ENCODE results near the gene TRAPPC6A.

TRAPPC6A gene

DNA sequence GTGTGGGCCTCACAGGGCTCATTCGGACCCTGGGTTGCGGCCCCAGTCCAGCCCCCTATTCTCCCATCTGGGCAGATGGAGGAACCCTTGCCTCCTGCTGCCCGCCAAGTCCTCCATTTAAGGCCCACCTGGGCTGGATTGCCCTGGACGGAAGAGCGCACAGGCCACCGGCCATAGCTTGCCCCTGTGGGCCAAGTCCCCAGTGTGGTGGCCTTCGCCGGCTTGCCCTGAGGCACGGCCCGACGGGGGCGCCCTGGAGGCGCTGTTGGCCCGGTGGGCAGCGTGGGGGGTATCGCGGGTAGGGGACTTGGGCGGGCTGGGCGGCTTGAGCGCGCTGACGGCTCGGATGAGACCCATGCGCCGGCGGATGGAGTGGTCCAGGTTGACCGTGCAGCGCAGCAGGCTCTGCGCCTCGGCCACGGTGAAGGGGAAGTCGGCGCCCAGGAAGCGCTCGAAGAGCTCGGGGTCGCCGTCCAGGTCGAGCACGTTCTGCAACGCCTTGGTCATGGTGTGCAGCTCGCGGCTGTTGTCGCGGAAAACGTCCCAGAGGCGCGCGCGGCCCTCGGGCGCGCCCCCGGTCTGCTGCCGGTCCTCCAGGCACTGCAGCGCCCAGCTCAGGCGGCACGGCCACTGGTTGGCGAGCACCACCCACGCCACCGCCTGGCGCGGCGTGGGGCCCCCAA is 26.1 kb downstream of the TRAPPC6A start:
- peaks cover 0 to 25% of the 10 kb centered on the region in 2 donors for H3K4me1 ChIP-seq (ENCODE audit: control insufficient read depth in 1 of 2, insufficient read depth in 2 of 2, low read length in 2 of 2)
- H3K27me3 ChIP-seq (ENCODE audit: low read depth, low read length): peaks cover 19% of the 10 kb centered on the region
- peaks cover 0 to 4% of the 10 kb centered on the region in 2 donors for H3K36me3 ChIP-seq (ENCODE audit: control insufficient read depth in 1 of 2, insufficient read depth in 2 of 2, low read length in 2 of 2)
- no peak overlapping the region for H3K27ac ChIP-seq (ENCODE audit: low read length)
- H3K9me3 ChIP-seq (ENCODE audit: control insufficient read depth in 1 of 2, low read length in 2 of 2): no peaks in the 10 kb centered on the region
- peak overlapping the region in 1 of 2 donors; percentile 46 for H3K4me3 ChIP-seq (ENCODE audit: low read depth in 1 of 2, low read length in 2 of 2)

DNA sequence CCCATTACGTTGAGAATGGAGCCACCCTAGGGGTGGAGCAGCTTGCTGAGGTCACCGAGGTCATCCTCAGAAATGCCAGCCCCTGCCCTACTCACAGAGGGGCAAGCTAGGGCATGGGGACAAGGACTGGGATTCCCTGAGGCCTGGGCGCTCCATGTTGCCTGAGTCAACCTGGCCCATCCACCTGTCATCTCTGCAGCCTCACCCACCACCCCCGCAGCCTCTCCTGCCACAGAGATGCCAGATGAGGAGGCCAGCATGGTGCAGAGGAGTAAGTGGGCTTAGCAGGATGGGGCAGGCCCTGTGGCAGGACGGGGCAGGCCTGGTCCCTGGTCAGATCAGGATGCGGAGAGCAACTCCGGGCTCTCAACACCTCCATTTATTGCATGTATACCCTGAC is 26.7 kb downstream of the TRAPPC6A start:
- H3K27me3 ChIP-seq (ENCODE audit: low read depth, low read length): peaks cover 19% of the 10 kb centered on the region
- no peak overlapping the region for H3K4me3 ChIP-seq (ENCODE audit: low read depth in 1 of 2, low read length in 2 of 2)
- peaks cover 0 to 11% of the 10 kb centered on the region in 2 donors for H3K36me3 ChIP-seq (ENCODE audit: control insufficient read depth in 1 of 2, insufficient read depth in 2 of 2, low read length in 2 of 2)
- H3K9me3 ChIP-seq (ENCODE audit: control insufficient read depth in 1 of 2, low read length in 2 of 2): no peaks in the 10 kb centered on the region
- peaks cover 0 to 25% of the 10 kb centered on the region in 2 donors for H3K4me1 ChIP-seq (ENCODE audit: control insufficient read depth in 1 of 2, insufficient read depth in 2 of 2, low read length in 2 of 2)
- H3K27ac ChIP-seq (ENCODE audit: low read length): no peak overlapping the region

- no peaks in the 10 kb centered on the region for H3K9me3 ChIP-seq (ENCODE audit: control insufficient read depth in 1 of 2, low read length in 2 of 2)
- H3K4me1 ChIP-seq (ENCODE audit: control insufficient read depth in 1 of 2, insufficient read depth in 2 of 2, low read length in 2 of 2): peaks cover 0 to 25% of the 10 kb centered on the region in 2 donors
- no peak overlapping the region for H3K27ac ChIP-seq (ENCODE audit: low read length)
- H3K4me3 ChIP-seq (ENCODE audit: low read depth in 1 of 2, low read length in 2 of 2): no peak overlapping the region
- peaks cover 19% of the 10 kb centered on the region for H3K27me3 ChIP-seq (ENCODE audit: low read depth, low read length)
- H3K36me3 ChIP-seq (ENCODE audit: control insufficient read depth in 1 of 2, insufficient read depth in 2 of 2, low read length in 2 of 2): peaks cover 0 to 16% of the 10 kb centered on the region in 2 donors
Observed at GRCh38 chr19:45150751-45151281, 27.2 kb downstream of the TRAPPC6A start.

GRCh38 chr19:45150180-45150579 is 27.9 kb downstream of the TRAPPC6A start:
- H3K9me3 ChIP-seq (ENCODE audit: control insufficient read depth in 1 of 2, low read length in 2 of 2): no peaks in the 10 kb centered on the region
- H3K4me1 ChIP-seq (ENCODE audit: control insufficient read depth in 1 of 2, insufficient read depth in 2 of 2, low read length in 2 of 2): peaks cover 0 to 25% of the 10 kb centered on the region in 2 donors
- H3K27me3 ChIP-seq (ENCODE audit: low read depth, low read length): peaks cover 19% of the 10 kb centered on the region
- no peak overlapping the region for H3K27ac ChIP-seq (ENCODE audit: low read length)
- H3K4me3 ChIP-seq (ENCODE audit: low read depth in 1 of 2, low read length in 2 of 2): no peak overlapping the region
- peaks cover 0 to 21% of the 10 kb centered on the region in 2 donors for H3K36me3 ChIP-seq (ENCODE audit: control insufficient read depth in 1 of 2, insufficient read depth in 2 of 2, low read length in 2 of 2)

DNA sequence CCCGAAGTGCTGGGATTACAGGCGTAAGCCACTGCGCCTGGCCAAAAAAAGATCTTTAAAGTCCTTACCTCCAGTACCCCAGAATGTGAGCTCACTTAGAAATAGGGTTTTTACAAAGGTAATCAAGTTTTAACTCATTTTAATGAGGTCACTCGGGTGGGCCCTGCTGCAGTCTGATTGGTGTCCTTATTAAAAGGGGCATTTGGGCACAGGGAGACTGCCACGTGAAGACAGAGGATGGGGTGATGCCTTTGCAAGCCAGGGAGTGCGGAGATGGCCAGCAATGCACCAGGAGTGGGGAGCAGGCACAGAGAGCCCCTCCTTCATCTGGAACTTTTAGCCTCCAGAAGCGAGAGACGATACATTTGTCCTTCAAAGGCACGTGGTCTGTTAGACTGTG is 28.9 kb downstream of the TRAPPC6A start:
- Histone ChIP-seq H3K4me3 (ENCODE audit: low read depth in 1 of 2, low read length in 2 of 2) (no peak overlapping the region), H3K9me3 (ENCODE audit: control insufficient read depth in 1 of 2, low read length in 2 of 2) (no peaks in the 10 kb centered on the region), H3K27me3 (ENCODE audit: low read depth, low read length) (peaks cover 19% of the 10 kb centered on the region)

GRCh38 chr19:45147835-45148676 is 30.0 kb downstream of the TRAPPC6A start:
- peaks cover 0 to 16% of the 10 kb centered on the region in 2 donors for H3K4me1 ChIP-seq (ENCODE audit: control insufficient read depth in 1 of 2, insufficient read depth in 2 of 2, low read length in 2 of 2)
- peaks cover 0 to 37% of the 10 kb centered on the region in 2 donors for H3K36me3 ChIP-seq (ENCODE audit: control insufficient read depth in 1 of 2, insufficient read depth in 2 of 2, low read length in 2 of 2)
- H3K9me3 ChIP-seq (ENCODE audit: control insufficient read depth in 1 of 2, low read length in 2 of 2): no peaks in the 10 kb centered on the region
- peaks cover 18% of the 10 kb centered on the region for H3K27me3 ChIP-seq (ENCODE audit: low read depth, low read length)
- no peak overlapping the region for H3K27ac ChIP-seq (ENCODE audit: low read length)
- no peak overlapping the region for H3K4me3 ChIP-seq (ENCODE audit: low read depth in 1 of 2, low read length in 2 of 2)

More for the DNA sequence above, 28.9 kb downstream of the TRAPPC6A start:
- Histone ChIP-seq H3K36me3 (ENCODE audit: control insufficient read depth in 1 of 2, insufficient read depth in 2 of 2, low read length in 2 of 2) (peaks cover 0 to 31% of the 10 kb centered on the region in 2 donors), H3K4me1 (ENCODE audit: control insufficient read depth in 1 of 2, insufficient read depth in 2 of 2, low read length in 2 of 2) (peaks cover 0 to 25% of the 10 kb centered on the region in 2 donors), H3K27ac (ENCODE audit: low read length) (no peak overlapping the region)

DNA sequence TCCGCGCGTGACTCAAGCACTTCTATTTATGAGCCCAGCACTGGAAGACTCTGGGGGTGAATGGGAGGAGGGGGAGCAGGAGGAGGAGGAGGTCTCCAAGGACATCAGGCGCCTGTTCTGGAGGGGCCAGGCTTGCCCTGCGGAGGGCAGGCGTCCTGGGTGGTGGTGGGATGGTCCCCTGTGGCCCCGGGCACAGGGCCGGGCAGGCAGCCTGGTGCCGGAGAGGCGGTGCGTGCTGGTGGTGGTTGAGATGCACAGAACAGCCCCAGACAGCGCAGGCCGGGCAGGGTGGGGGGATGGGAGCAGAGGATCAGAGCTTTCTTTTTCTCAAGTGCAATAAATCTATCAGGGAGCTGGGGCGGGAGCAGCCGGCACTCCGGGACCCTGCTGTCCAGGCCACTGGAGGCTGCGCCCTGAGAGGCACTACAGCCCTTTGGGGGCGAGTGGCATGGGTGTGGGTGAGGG is 31.3 kb downstream of the TRAPPC6A start:
- Histone ChIP-seq H3K27ac (ENCODE audit: low read length) (no peak overlapping the region), H3K9me3 (ENCODE audit: control insufficient read depth in 1 of 2, low read length in 2 of 2) (no peaks in the 10 kb centered on the region), H3K4me1 (ENCODE audit: control insufficient read depth in 1 of 2, insufficient read depth in 2 of 2, low read length in 2 of 2) (peaks cover 0 to 3% of the 10 kb centered on the region in 2 donors), H3K4me3 (ENCODE audit: low read depth in 1 of 2, low read length in 2 of 2) (no peak overlapping the region), H3K27me3 (ENCODE audit: low read depth, low read length) (peaks cover 9% of the 10 kb centered on the region), H3K36me3 (ENCODE audit: control insufficient read depth in 1 of 2, insufficient read depth in 2 of 2, low read length in 2 of 2) (peaks cover 4 to 50% of the 10 kb centered on the region in 2 donors)

DNA sequence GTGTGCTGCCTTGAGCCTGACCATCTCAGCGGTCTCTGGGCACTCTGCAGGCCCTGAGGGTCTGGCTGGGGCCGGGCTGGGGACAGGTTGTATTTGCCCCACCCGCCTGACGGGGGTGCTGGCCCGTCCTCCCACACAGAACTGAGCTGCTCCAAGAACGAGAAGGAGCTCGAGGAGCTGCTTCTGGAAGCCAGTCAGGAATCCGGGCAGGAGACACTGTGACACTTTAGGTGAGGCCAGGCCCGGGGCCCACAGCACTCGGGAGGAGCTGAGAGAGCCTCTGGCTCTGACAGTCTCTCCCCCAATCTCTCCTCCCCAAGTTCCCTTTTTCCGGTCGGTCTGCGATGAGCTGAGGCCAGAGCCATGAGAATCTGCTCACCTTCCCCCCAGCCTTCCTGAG is 31.8 kb downstream of the TRAPPC6A start:
- H3K36me3 ChIP-seq (ENCODE audit: control insufficient read depth in 1 of 2, insufficient read depth in 2 of 2, low read length in 2 of 2): peaks cover 4 to 56% of the 10 kb centered on the region in 2 donors
- peaks cover 4% of the 10 kb centered on the region for H3K27me3 ChIP-seq (ENCODE audit: low read depth, low read length)
- H3K27ac ChIP-seq (ENCODE audit: low read length): no peak overlapping the region
- no peaks in the 10 kb centered on the region for H3K9me3 ChIP-seq (ENCODE audit: control insufficient read depth in 1 of 2, low read length in 2 of 2)
- H3K4me3 ChIP-seq (ENCODE audit: low read depth in 1 of 2, low read length in 2 of 2): no peak overlapping the region
- no peaks in the 10 kb centered on the region for H3K4me1 ChIP-seq (ENCODE audit: control insufficient read depth in 1 of 2, insufficient read depth in 2 of 2, low read length in 2 of 2)

DNA sequence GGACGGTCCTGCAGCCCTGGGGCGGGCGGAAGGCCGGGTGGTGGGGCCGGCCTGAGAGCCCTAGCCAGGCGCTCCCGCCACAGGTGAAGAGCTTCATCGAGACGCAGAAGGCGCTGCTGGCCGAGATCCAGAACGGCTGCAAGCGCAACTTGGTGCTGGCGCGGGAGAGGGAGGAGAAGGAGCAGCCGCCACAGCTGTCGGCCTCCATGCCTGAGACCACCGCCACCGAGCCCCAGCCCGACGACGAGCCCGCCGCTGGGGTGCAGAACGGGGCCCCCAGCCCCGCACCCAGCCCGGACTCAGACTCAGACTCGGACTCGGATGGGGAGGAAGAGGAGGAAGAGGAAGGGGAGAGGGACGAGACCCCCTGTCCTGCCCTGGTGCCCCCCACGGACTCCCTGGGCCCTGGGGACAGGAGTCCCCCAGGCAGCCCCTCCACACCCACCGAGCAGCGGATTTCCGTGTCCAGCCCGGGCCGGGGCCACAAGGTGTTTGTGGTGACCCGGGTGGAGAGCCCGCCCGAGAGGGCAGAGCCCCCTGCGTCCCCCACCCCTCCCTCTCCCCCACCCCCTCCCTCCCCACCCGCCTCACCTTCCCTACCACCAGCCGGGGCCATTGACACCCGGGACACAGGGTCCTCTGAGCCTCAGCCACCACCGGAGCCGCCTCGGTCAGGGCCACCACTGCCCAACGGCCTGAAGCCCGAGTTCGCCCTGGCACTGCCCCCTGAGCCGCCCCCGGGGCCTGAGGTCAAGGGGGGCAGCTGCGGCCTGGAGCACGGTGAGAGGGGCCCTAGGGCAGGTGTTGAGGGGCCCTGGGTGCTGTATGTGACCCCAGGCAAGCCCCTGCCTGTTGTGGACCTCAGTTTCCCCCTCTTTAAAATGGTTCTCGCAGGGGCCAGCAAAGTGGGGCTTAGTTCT is 32.5 kb downstream of the TRAPPC6A start:
- peaks cover 4 to 63% of the 10 kb centered on the region in 2 donors for H3K36me3 ChIP-seq (ENCODE audit: control insufficient read depth in 1 of 2, insufficient read depth in 2 of 2, low read length in 2 of 2)
- H3K4me3 ChIP-seq (ENCODE audit: low read depth in 1 of 2, low read length in 2 of 2): no peak overlapping the region

DNA sequence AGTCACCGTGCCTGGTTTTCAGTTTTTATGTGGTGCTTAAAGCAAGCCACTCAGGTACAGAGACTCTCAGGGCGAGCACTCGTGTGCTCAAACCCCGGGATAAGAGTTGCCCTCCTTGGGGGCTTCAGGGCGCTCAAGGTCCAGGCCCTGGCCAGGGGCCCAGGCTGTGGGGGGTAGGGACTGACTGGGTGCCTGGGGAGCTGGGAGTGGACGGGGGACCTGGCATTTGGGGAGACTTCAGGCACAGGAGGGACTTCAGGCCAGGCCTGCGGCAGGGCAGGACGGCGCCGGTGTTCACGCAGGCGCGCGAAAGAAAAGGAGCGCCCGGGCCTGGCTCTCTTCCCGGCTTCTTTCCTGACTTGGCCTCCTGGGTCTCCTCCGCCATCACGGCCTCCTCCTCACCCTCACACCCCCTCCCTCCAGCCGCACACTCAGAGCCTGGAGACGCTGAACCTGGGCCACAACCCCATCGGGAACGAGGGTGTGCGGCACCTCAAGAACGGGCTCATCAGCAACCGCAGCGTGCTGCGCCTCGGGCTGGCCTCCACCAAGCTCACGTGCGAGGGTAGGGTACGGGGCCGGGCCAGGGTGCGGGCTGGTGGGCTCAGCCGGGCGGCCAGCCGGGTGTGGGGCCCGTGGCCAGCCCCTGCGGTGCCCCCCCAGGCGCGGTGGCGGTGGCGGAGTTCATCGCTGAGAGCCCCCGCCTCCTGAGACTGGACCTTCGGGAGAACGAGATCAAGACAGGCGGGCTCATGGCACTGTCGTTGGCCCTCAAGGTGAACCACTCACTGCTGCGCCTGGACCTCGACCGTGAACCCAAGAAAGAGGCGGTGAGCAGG is 33.4 kb downstream of the TRAPPC6A start:
- Histone ChIP-seq H3K36me3 (ENCODE audit: control insufficient read depth in 1 of 2, insufficient read depth in 2 of 2, low read length in 2 of 2) (peaks cover 4 to 65% of the 10 kb centered on the region in 2 donors), H3K27me3 (ENCODE audit: low read depth, low read length) (no peaks in the 10 kb centered on the region), H3K27ac (ENCODE audit: low read length) (no peak overlapping the region), H3K9me3 (ENCODE audit: control insufficient read depth in 1 of 2, low read length in 2 of 2) (no peaks in the 10 kb centered on the region), H3K4me3 (ENCODE audit: low read depth in 1 of 2, low read length in 2 of 2) (no peak overlapping the region), H3K4me1 (ENCODE audit: control insufficient read depth in 1 of 2, insufficient read depth in 2 of 2, low read length in 2 of 2) (no peaks in the 10 kb centered on the region)

More for the DNA sequence above, 32.5 kb downstream of the TRAPPC6A start:
- Histone ChIP-seq H3K9me3 (ENCODE audit: control insufficient read depth in 1 of 2, low read length in 2 of 2) (no peaks in the 10 kb centered on the region), H3K27ac (ENCODE audit: low read length) (no peak overlapping the region), H3K4me1 (ENCODE audit: control insufficient read depth in 1 of 2, insufficient read depth in 2 of 2, low read length in 2 of 2) (no peaks in the 10 kb centered on the region), H3K27me3 (ENCODE audit: low read depth, low read length) (no peaks in the 10 kb centered on the region)

Data from muscle layer of duodenum (tissue), 2 donors.